GDM1 (cell line): ENCODE data around the gene SNX13.

Experiments
- DNase-seq: peaks from one replicate; lab custom pipeline; 2025; lab: John Stamatoyannopoulos, UW

The SNX13 gene, protein sequence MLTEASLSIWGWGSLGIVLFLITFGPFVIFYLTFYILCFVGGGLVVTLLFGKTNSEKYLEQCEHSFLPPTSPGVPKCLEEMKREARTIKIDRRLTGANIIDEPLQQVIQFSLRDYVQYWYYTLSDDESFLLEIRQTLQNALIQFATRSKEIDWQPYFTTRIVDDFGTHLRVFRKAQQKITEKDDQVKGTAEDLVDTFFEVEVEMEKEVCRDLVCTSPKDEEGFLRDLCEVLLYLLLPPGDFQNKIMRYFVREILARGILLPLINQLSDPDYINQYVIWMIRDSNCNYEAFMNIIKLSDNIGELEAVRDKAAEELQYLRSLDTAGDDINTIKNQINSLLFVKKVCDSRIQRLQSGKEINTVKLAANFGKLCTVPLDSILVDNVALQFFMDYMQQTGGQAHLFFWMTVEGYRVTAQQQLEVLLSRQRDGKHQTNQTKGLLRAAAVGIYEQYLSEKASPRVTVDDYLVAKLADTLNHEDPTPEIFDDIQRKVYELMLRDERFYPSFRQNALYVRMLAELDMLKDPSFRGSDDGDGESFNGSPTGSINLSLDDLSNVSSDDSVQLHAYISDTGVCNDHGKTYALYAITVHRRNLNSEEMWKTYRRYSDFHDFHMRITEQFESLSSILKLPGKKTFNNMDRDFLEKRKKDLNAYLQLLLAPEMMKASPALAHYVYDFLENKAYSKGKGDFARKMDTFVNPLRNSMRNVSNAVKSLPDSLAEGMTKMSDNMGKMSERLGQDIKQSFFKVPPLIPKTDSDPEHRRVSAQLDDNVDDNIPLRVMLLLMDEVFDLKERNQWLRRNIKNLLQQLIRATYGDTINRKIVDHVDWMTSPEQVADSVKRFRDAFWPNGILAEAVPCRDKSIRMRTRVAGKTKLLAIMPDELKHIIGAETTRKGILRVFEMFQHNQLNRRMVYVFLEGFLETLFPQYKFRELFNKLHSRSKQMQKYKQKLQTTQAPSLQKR

DNA sequence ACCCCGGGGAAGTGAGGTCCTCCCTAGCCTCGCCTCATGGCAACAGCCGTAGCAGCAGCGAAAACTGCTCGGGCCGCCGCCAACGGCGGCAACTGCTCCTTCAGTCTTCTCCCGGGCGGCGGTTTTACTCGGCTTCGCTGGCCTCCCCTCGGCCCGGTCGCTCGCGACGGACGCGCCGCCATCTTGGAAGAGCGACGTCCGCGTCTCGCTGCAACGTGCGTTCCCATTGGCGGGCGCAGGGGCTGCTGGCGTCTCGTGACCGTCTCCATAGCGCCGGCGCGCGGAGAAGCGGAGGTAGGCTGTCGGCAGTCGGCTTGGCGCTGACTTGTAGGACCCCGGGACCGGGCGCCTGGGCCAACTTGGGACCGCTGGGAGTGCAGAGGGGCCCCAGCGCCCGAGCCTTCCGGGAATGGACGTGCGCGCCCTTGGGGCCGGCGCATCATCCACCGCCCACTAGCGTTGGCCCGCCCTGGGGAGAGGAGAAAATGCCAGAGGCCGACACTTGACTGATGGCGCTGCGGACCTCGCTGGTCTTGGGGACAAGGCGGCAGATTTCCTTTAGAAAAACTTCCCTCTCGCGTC lies at the start of gene SNX13:
TSS of gene SNX13 (minus strand) at position 193 of the 582 bp plus-strand sequence. CDS start 199 bp downstream, outside the sequence.
- peak; percentile 89 for DNase-seq

DNA sequence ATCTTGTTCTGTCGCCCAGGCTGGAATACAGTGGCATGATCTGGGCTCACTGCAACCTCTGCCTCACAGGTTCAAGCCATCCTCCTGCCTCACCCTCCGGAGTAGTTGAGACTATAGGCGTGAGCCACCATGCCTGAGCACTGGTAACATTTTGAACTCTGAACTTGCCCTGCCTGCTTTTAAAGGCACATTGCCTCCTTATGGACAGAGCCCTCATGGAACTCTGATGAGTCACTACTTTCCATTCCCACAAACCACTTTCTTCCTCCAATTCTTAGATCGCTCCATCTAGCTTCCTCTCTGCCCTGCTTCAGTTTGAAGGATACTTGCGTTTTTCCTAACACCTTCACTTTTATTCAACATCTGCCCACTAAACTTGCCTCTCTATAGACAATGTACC lies 49.3 kb upstream of the SNX13 start:
- DNase-seq = no peak

DNA sequence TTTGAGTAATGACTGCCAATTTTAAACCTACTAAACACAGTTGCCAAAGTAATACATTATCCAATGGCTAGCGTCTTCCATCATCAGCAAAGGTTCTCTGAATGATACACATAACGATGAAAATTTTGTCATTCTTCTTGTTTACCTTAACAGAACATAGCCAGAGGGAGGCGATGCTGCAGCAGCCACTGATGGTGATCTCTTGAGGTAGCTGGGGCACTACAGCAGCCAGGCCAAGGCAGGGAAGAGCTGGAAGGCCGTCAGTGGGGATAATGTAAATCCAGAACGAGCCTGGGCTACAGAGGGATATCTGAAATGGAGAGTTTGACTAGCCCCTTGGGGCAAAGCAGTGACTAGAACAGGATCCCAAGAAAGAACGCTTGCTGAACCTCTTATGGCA lies 48.6 kb upstream of the SNX13 start:
- DNase-seq = no peak

GRCh38 chr7:17988141-17988540 lies 47.8 kb upstream of the SNX13 start:
- no peak for DNase-seq

DNA sequence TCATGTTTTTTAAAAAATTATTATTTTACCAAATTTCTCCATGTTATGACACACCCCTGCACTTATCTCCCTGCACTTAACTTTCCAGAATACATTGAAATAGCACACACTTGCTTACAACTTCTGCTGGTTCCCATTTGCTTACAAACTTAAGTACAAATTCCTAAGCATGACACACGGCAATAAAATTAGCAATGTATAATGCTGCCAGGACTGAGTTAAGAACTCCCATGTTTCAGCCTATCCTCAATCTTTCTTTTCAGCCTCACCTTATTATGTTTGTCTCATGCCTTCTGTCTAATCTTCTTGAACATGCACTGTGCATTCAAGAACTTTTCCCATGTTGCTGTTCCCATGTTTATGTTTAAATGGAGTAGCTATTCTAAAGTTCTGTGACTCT lies 46.6 kb upstream of the SNX13 start:
- no peak for DNase-seq

DNA sequence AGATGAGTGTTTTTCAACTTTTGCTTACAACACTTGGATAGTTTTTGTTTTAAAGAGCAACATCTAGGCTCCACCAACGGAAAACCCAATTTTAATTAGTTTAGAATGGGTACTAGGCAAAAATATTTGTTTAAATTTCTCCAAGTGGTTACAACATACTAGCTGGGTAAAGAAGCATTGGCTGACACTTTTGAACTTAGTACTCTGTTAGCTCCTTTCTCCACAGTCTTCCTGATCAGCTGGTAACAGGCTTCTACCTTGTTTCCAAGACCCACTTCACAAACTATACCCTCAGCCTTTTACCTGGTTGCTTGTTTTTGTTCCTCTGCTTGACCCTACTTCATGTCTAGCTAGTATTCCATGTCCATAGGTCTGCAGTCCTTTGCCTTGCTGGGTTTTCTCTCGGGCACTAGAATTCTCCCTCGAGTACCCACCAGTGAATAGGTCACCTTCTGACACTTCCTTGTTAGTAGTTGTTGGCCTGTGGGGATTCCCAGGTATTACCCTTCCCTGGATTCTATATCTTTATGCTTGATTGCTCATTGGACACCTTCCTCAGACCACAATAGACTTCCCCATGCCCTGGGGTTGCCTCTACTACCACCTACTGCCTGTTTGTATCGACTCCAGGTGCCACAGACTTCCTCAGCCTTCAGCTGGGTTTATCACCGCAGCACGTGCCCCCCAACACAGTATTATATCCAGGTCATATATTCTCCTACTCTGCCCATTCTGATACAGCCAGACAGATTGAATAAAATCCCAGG lies 45.4 kb upstream of the SNX13 start:
- no peak for DNase-seq

GRCh38 chr7:17984288-17984687 lies 44.0 kb upstream of the SNX13 start:
- no peak for DNase-seq

DNA sequence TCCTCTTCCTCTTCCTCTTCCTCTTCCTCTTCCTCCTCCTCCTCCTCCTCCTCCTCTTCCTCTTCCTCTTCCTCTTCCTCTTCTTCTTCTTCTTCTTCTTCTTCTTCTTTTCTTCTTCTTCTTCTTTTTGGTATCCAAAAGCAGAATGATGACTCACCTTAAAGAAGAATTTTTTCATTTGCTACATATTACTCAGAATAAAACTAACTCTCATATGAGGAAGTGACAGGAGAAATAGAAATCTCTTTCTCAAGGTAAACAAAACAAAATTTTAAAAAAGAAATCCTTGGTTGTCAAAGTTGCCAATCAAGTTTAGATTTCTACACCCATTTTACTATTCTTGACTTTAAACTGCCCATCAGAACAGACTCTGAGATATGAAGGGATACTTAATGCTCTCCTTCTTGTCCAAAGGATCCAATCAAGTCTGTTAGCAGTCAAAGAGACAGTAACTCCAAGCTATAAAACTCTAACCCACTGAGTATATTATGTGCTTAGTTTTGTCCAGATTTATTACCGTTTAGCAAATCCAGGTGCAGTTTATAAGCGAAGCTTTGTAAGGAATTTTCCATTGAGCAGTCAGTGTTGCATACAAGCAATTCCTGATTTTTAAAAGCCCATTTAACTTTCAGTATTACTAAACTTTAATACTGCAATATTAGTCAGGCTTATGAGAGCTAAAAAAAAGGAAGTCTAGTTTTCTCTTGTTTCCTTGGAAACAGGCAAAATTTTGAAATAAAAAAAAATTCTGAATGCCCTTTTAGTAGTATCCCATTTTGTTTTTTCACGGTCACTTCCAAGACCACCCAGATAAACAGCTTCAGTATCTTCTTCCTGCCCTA lies 43.1 kb upstream of the SNX13 start:
- DNase-seq = no peak

GRCh38 chr7:17976952-17977351 lies 36.7 kb upstream of the SNX13 start:
- DNase-seq = no peak

GRCh38 chr7:17971411-17971810 lies 31.1 kb upstream of the SNX13 start:
- no peak for DNase-seq

DNA sequence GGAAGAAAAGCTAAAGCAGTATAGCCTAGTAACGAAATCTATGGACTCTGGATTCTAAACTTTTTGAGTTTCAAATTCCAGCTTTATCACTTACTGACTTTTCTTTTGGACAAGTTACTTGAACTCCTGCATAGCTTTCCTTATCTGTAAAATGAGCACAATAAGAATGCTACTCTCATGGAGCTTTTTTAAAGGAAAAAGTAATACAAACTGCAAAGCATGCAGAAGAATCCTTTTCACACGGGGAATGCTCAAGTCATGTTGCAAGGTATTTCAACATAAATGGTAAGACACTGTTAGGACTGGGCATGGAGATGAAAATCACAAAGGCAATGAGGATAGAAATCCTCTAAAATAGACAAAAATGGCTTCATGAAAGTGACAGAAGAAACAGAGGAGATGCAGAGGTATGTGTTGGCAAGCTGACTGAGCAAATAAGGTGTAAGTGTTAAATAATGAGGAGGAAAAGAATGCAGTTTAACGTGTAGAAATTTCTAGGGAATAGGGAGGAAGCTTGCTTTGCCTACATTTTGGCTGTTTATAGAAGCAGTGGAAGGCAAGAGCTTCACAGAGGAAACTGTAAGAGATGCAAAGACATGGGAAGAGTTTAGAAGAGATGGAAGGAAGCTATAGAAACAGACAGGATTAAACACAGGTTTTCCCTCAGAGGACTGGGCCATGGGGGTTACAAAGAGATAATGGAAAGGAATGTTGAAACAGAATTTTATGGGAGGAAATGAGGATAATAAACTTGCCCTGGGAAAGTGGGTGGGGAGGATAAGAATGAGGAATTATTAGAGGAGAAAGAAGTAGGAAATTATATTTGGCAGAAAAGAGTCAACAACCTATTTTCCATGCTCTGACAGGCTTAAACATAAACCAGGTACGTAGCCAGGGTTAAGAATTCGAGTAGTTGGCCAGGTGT lies 28.8 kb upstream of the SNX13 start:
- no peak for DNase-seq

- DNase-seq = no peak
Observed at GRCh38 chr7:17966706-17967105, 26.4 kb upstream of the SNX13 start.

GRCh38 chr7:17965603-17966002 lies 25.3 kb upstream of the SNX13 start:
- no peak for DNase-seq

GRCh38 chr7:17963281-17963680 lies 23.0 kb upstream of the SNX13 start:
- no peak for DNase-seq

DNA sequence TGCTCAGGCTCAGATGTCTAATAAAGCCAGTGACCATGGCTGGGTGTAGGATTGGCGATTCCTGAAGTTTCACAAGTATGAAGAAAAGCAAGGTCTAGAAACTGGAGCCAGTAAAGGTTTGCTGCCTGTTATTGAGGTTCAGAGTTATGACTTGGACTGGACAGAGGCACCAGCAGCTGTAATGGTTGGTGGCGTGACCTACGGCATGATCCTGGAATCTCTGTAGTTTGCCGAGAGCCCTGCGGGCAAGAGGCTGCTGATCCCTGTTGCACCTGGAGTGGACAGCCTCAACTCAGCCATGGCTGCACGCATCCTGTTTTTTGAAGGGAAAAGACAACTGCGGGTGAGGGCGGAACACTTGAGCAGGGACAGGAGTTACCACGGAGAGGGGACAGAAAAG lies 22.4 kb upstream of the SNX13 start:
- no peak for DNase-seq

DNA sequence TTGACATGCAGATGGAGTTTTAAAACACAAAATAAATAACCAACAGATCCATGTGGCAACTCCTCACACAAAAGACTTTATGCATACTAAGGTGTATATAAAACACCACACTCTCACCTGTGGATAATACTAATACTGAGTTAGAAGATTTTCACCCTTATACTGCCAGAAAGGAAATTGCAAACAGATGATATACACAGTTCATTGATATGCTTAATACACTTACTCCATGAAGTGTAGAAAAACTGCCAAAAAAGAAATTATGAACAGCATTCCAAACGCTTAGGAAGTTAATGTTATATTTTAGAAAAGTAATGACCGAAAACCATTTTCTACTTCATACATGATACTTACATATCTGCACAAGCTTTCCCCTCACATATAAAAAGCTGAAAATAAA lies 17.6 kb upstream of the SNX13 start:
- DNase-seq = no peak

GRCh38 chr7:17952387-17952786 lies 12.1 kb upstream of the SNX13 start:
- no peak for DNase-seq

- DNase-seq = no peak
Observed at GRCh38 chr7:17951742-17952254, 11.5 kb upstream of the SNX13 start.

- DNase-seq = no peak
Observed at GRCh38 chr7:17948526-17949238, 8.4 kb upstream of the SNX13 start.
